Adrenal gland (tissue), 12 donors: ENCODE results near the gene AKT3. TPM values are rescaled to one million over a fixed set of nuclear protein-coding genes. Genes with fewer than 3 reads are reported as not detected.

Experiments used
- DNase-seq, 7 donors: peaks; one replicate each; pipeline ENCODE4 v3.0.0-alpha.2; 2019 to 2020
- H3K27ac ChIP-seq, 5 donors: fragments of 200-600 bp; sonication (generic) in 4 of 5; 1 replicate in 3 of 5; 2 replicates in 2 of 5; pipeline versions ENCODE4 v1.5.1 to v1.8.0; 2016 to 2020; ENCODE audit warnings: mild to moderate bottlenecking in 1 of 5
- H3K27me3 ChIP-seq: fragments of 200-600 bp; 2 replicates; pipeline ENCODE4 v1.8.0; 2021
- H3K36me3 ChIP-seq, 2 donors: fragments of 200-600 bp; replicated peaks in 1 of 2; 1 replicate in 1 of 2; 2 replicates in 1 of 2; pipeline versions ENCODE4 v1.5.1 to v1.8.0; 2018 to 2022
- H3K4me1 ChIP-seq, 2 donors: fragments of 200-600 bp; replicated peaks in 1 of 2; 1 replicate in 1 of 2; 2 replicates in 1 of 2; pipeline versions ENCODE4 v1.5.1 to v1.8.0; 2018 to 2021
- H3K4me3 ChIP-seq, 4 donors: fragments of 200-600 bp; sonication (generic) in 3 of 4; one replicate each; pipeline ENCODE4 v1.5.1; 2016 to 2018
- H3K9me3 ChIP-seq, 3 donors: fragments of 200-600 bp; sonication (generic) in 1 of 3; replicated peaks in 1 of 3; 1 replicate in 2 of 3; 2 replicates in 1 of 3; pipeline versions ENCODE4 v1.5.1 to v1.8.0; 2016 to 2021
- POLR2A ChIP-seq, 2 donors: fragments of 450-650 bp; IDR thresholded peaks; one replicate each; pipeline ENCODE4 v1.6.1; 2017; ENCODE audit warnings: antibody characterized with exemption in 2 of 2, mild to moderate bottlenecking in 2 of 2, moderate library complexity in 1 of 2
- WGBS, 4 donors: extraction: QIAGEN DNeasy Blood & Tissue Kit in 2 of 4; methylation state at CpG; one replicate each; pipeline versions ENCODE4 v1.1.5 to v1.1.7; 2013 to 2017; 5-methylcytosine and 5-hydroxymethylcytosine counted together
- intact Hi-C, 2 donors: fragments of 100-400 bp; cut with DNase I; formaldehyde crosslinking; loops; one replicate each; pipeline versions ENCODE4 v1.14.1 to v1.15.0; 2022 to 2023
- polyA plus RNA-seq, 3 donors: library from polyadenylated mRNA; stranded (reverse); fragments of 200-250 nt in 2 of 3; fragments of 350-450 nt in 1 of 3; fragmentation: Illumina TruSeq in 1 of 3; extraction: RNeasy Lipid Tissue Mini Kit (QIAGEN cat#74804) in 1 of 3; gene quantifications; one replicate each; pipeline ENCODE4 v1.2.3, GENCODE V29; 2013 to 2014
- total RNA-seq, 9 donors: library from RNA; depleted of rRNA in 4 of 9; stranded (reverse); fragments of >200 nt in 4 of 9; fragments of 120-200 nt in 1 of 9; fragmentation: NEBNext Ultra II Directional in 1 of 9; extraction: Animal tissue kit (Norgen Biotek cat#: 25700) in 1 of 9; gene quantifications; one replicate each; pipeline versions ENCODE4 v1.1.0 to v1.2.4, GENCODE V29; 2013 to 2023
- TF ChIP-seq, protein P1 (sequence below), 6 experiments: fragments of 450-650 bp in 4 of 6; fragments of 200-600 bp in 2 of 6; sonication (generic) in 1 of 6; IDR thresholded peaks; 1 replicate in 5 of 6; 2 replicates in 1 of 6; pipeline versions ENCODE4 v1.5.1 to v1.8.0; 2016 to 2021; ENCODE audit warnings: antibody characterized with exemption in 6 of 6, mild to moderate bottlenecking in 2 of 6, moderate library complexity in 1 of 6
- donor health status: healthy with polysubstance abuse.
- donor health status: Bipolar disorder and iron deficiency.
- donor health status: DM: yes; HTN: yes; CAD: no.
- donor health status: DM: no; HTN: no; CAD: no.
- donor health status: DM: no; HTN: no; CAD: no.
- donor health status: DM: yes; HTN: yes; CAD: no.

AKT3 gene
- total and polyA plus RNA-seq, 12 donors = 11.4 to 82.3 (median 32.4) TPM

GRCh38 chr1:243489158-243489527 is 360.9 kb downstream of the AKT3 start:
- WGBS, 4 donors = 88 to 94% (median 92%) methylated on average over 17 to 24 of the region's 24 CpGs
- TF ChIP-seq POLR2A (IDR thresholded peaks at IDR 0.05) = no peak
- TF ChIP-seq, protein P1, sequence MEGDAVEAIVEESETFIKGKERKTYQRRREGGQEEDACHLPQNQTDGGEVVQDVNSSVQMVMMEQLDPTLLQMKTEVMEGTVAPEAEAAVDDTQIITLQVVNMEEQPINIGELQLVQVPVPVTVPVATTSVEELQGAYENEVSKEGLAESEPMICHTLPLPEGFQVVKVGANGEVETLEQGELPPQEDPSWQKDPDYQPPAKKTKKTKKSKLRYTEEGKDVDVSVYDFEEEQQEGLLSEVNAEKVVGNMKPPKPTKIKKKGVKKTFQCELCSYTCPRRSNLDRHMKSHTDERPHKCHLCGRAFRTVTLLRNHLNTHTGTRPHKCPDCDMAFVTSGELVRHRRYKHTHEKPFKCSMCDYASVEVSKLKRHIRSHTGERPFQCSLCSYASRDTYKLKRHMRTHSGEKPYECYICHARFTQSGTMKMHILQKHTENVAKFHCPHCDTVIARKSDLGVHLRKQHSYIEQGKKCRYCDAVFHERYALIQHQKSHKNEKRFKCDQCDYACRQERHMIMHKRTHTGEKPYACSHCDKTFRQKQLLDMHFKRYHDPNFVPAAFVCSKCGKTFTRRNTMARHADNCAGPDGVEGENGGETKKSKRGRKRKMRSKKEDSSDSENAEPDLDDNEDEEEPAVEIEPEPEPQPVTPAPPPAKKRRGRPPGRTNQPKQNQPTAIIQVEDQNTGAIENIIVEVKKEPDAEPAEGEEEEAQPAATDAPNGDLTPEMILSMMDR (IDR thresholded peaks at IDR 0.05) = no peak
- Histone ChIP-seq H3K27ac (no peak overlapping the region), H3K9me3 (no peaks in the 10 kb centered on the region), H3K4me3 (no peak overlapping the region), H3K27me3 (no peaks in the 10 kb centered on the region), H3K36me3 (no peaks in the 10 kb centered on the region), H3K4me1 (no peaks in the 10 kb centered on the region)
- no peak for DNase-seq
- intact Hi-C loops = no loop called here

DNA sequence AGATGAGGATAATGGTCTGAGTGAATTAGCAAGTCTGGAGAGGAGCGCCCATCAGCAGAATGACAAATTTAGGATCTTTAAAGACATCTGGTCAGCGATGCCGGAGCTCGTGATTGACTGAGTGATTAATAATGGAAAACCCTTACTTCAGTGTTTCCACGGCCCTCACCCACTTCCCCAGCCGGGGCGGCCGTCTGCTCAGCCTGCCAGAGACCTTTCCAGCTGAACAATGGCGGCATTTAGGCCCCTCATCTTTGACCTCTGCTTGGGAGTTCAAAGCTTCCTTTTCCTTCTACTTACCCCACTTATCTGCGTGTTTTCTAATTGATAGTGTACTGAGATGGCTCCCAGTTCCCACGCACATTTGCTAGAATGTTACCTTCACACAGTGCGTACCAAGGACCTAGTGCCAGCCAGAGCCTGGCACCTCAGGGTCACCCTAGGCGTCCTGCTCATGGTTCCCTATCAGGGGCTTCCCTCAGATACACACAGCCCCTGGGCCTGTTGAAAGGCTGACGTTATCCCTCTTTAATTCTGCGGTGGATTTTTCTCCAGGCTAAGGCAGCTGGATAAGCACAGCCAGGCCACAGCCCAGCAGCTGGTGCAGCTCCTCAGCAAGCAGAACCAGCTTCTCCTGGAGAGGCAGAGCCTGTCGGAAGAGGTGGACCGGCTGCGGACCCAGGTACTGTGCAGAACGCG is 361.4 kb downstream of the AKT3 start:
- no peak overlapping the region for H3K27ac ChIP-seq
- intact Hi-C loops = no loop called here
- H3K4me3 ChIP-seq = no peak overlapping the region
- H3K4me1 ChIP-seq = no peaks in the 10 kb centered on the region
- 87 to 93% (median 90%) methylated on average over 18 to 20 of the region's 20 CpGs for WGBS, 4 donors
- H3K27me3 ChIP-seq = no peaks in the 10 kb centered on the region
- no peaks in the 10 kb centered on the region for H3K36me3 ChIP-seq
- no peak for TF ChIP-seq POLR2A (IDR thresholded peaks at IDR 0.05)
- TF ChIP-seq, protein P1 (IDR thresholded peaks at IDR 0.05) = no peak
- no peak for DNase-seq
- H3K9me3 ChIP-seq = no peaks in the 10 kb centered on the region

GRCh38 chr1:243487649-243488227 is 362.3 kb downstream of the AKT3 start:
- H3K4me3 ChIP-seq = no peak overlapping the region
- no peaks in the 10 kb centered on the region for H3K9me3 ChIP-seq
- no peaks in the 10 kb centered on the region for H3K36me3 ChIP-seq
- no peak for TF ChIP-seq POLR2A (IDR thresholded peaks at IDR 0.05)
- TF ChIP-seq, protein P1 (IDR thresholded peaks at IDR 0.05) = no peak
- H3K4me1 ChIP-seq = peaks cover 4% of the 10 kb centered on the region in 2 donors
- H3K27me3 ChIP-seq = no peaks in the 10 kb centered on the region
- 87 to 95% (median 92%) methylated on average over 17 to 40 of the region's 40 CpGs for WGBS, 4 donors
- H3K27ac ChIP-seq = no peak overlapping the region
- DNase-seq = no peak
- intact Hi-C loops = no loop called here

DNA sequence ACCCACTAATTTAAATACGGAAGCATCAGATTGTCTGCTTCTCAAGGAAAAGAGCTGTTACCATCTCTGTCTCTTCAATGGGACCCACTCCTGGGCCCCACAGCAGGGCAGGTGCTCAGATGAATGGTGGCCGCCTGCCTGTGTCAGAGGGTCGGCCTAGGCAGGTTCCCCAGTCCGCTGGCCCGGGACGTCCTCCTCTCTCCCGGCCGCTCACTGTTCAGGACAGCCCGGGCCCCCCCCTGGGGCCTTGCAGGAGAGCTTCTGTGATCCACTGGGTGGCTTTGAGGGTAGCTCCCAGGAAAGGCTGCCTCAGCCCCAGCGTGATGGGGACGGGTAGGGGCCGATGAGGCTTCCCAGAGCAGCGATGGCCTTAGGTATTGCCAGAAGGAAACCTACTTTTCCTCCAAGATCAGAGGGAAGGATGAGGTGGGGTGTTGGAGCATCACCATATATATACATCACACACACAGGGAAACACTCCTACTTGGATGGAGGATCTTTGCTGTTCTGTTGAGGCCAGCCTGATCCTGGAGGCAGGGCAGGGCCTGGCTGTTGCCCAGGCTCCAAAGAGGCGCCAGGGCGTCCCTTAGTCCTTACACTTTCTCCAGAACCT is 362.9 kb downstream of the AKT3 start:
- intact Hi-C loops = no loop called here
- Histone ChIP-seq H3K27me3 (no peaks in the 10 kb centered on the region), H3K9me3 (no peaks in the 10 kb centered on the region), H3K4me3 (no peak overlapping the region), H3K4me1 (peaks cover 8 to 10% of the 10 kb centered on the region in 2 donors), H3K36me3 (no peaks in the 10 kb centered on the region), H3K27ac (no peak overlapping the region)
- TF ChIP-seq POLR2A (IDR thresholded peaks at IDR 0.05) = no peak
- TF ChIP-seq, protein P1 (IDR thresholded peaks at IDR 0.05) = no peak
- DNase-seq = no peak
- 95 to 99% (median 97%) methylated on average over 5 to 15 of the region's 15 CpGs for WGBS, 4 donors
